Gastrocnemius medialis (tissue), 4 donors: ENCODE results near the gene IL22. TPM values are rescaled to one million over a fixed set of nuclear protein-coding genes. Genes with fewer than 3 reads are reported as not detected.

Experiments used
- ATAC-seq, 2 donors: fragments of 150-250 bp; one replicate each; pipeline ENCODE4 v1.9.1; 2016
- DNase-seq, 2 donors: peaks; one replicate each; pipeline ENCODE4 v3.0.0-alpha.2; 2019
- H3K27ac ChIP-seq, 4 donors: fragments of 200-600 bp; sonication (generic); 1 replicate in 1 of 4; 2 replicates in 3 of 4; pipeline ENCODE4 v1.5.1; 2016 to 2018; ENCODE audit warnings: mild to moderate bottlenecking in 2 of 4, moderate library complexity in 1 of 4
- H3K27me3 ChIP-seq, 3 donors: fragments of 200-600 bp; sonication (generic) in 2 of 3; 1 replicate in 1 of 3; 2 replicates in 2 of 3; pipeline versions ENCODE4 v1.5.1 to v1.6.0; 2016 to 2019; ENCODE audit warnings: mild to moderate bottlenecking in 1 of 3, moderate library complexity in 1 of 3
- H3K36me3 ChIP-seq, 2 donors: fragments of 200-600 bp; sonication (generic) in 1 of 2; one replicate each; pipeline ENCODE4 v1.5.1; 2017 to 2018
- H3K4me1 ChIP-seq, 2 donors: fragments of 200-600 bp; sonication (generic) in 1 of 2; one replicate each; pipeline ENCODE4 v1.5.1; 2016 to 2017; ENCODE audit warnings: mild to moderate bottlenecking in 2 of 2
- H3K4me3 ChIP-seq, 4 donors: fragments of 200-600 bp; sonication (generic) in 3 of 4; 1 replicate in 1 of 4; 2 replicates in 3 of 4; pipeline ENCODE4 v1.5.1; 2016 to 2019; ENCODE audit warnings: mild to moderate bottlenecking in 2 of 4
- H3K9me3 ChIP-seq, 3 donors: fragments of 200-600 bp; sonication (generic) in 2 of 3; 1 replicate in 1 of 3; 2 replicates in 2 of 3; pipeline ENCODE4 v1.5.1; 2016 to 2019
- CTCF ChIP-seq, 5 experiments: fragments of 450-650 bp in 3 of 5; fragments of 200-600 bp in 2 of 5; sonication (generic) in 2 of 5; IDR thresholded peaks in 4 of 5; conservative IDR thresholded peaks in 1 of 5; 1 replicate in 4 of 5; 2 replicates in 1 of 5; pipeline ENCODE4 v1.5.1; 2016 to 2019; ENCODE audit warnings: antibody characterized with exemption in 5 of 5, mild to moderate bottlenecking in 3 of 5, moderate library complexity in 3 of 5
- POLR2A ChIP-seq, 2 donors: fragments of 450-650 bp; IDR thresholded peaks; one replicate each; pipeline ENCODE4 v1.6.1; 2017; ENCODE audit warnings: antibody characterized with exemption in 2 of 2, mild to moderate bottlenecking in 2 of 2, moderate library complexity in 2 of 2
- in situ Hi-C, 4 donors: fragments of 200-750 bp; cut with MboI; loops; one replicate each; pipeline versions ENCODE4 v1.15.0 to v1.8.0; 2017; ENCODE audit warnings: low sequenced_read_pairs in 4 of 4
- intact Hi-C: fragments of 100-400 bp; cut with DNase I; formaldehyde crosslinking; loops from one replicate; pipeline ENCODE4 v1.15.1; 2023; ENCODE audit warnings: low total_unique reads
- total RNA-seq, 4 donors: library from RNA; depleted of rRNA; stranded (reverse); fragments of >200 nt; gene quantifications; one replicate each; pipeline versions ENCODE4 v1.1.0 to v1.2.3, GENCODE V29; 2016

IL22 gene
- total RNA-seq, 4 donors from 2014 or later: not detected

GRCh38 chr12:68270358-68270757, 17.0 kb upstream of the IL22 start:
- Histone ChIP-seq H3K9me3 (no peaks in the 10 kb centered on the region), H3K36me3 (no peaks in the 10 kb centered on the region), H3K4me1 (no peaks in the 10 kb centered on the region), H3K27ac (no peak overlapping the region), H3K4me3 (no peak overlapping the region), H3K27me3 (no peaks in the 10 kb centered on the region)
- intact Hi-C loops (no loop called here), in situ Hi-C loops (no loop called here)
- TF ChIP-seq POLR2A (IDR thresholded peaks at IDR 0.05) (no peak), CTCF (IDR thresholded peaks at IDR 0.05 in 4 of 5, conservative IDR thresholded peaks at IDR 0.05 in 1 of 5) (no peak)
- ATAC-seq: no peak
- no peak for DNase-seq

GRCh38 chr12:68269779-68270178, 16.4 kb upstream of the IL22 start:
- no peaks in the 10 kb centered on the region for H3K4me1 ChIP-seq
- no peaks in the 10 kb centered on the region for H3K36me3 ChIP-seq
- intact Hi-C loops: no loop called here
- no peaks in the 10 kb centered on the region for H3K27me3 ChIP-seq
- ATAC-seq (no peak), DNase-seq (no peak)
- H3K27ac ChIP-seq: no peak overlapping the region
- in situ Hi-C loops: no loop called here
- H3K9me3 ChIP-seq: no peaks in the 10 kb centered on the region
- TF ChIP-seq POLR2A (IDR thresholded peaks at IDR 0.05) (no peak), CTCF (IDR thresholded peaks at IDR 0.05 in 4 of 5, conservative IDR thresholded peaks at IDR 0.05 in 1 of 5) (no peak)
- H3K4me3 ChIP-seq: no peak overlapping the region

GRCh38 chr12:68268967-68269366, 15.6 kb upstream of the IL22 start:
- Histone ChIP-seq H3K4me3 (no peak overlapping the region), H3K27ac (no peak overlapping the region), H3K27me3 (no peaks in the 10 kb centered on the region), H3K36me3 (no peaks in the 10 kb centered on the region), H3K9me3 (no peaks in the 10 kb centered on the region), H3K4me1 (no peaks in the 10 kb centered on the region)
- in situ Hi-C loops: no loop called here
- intact Hi-C loops: no loop called here
- DNase-seq: no peak
- no peak for ATAC-seq
- TF ChIP-seq CTCF (IDR thresholded peaks at IDR 0.05 in 4 of 5, conservative IDR thresholded peaks at IDR 0.05 in 1 of 5) (no peak), POLR2A (IDR thresholded peaks at IDR 0.05) (no peak)

- Histone ChIP-seq H3K4me1 (no peaks in the 10 kb centered on the region), H3K27me3 (no peaks in the 10 kb centered on the region), H3K9me3 (no peaks in the 10 kb centered on the region), H3K4me3 (no peak overlapping the region), H3K27ac (no peak overlapping the region), H3K36me3 (no peaks in the 10 kb centered on the region)
- TF ChIP-seq POLR2A (IDR thresholded peaks at IDR 0.05) (no peak), CTCF (IDR thresholded peaks at IDR 0.05 in 4 of 5, conservative IDR thresholded peaks at IDR 0.05 in 1 of 5) (no peak)
- DNase-seq (no peak), ATAC-seq (no peak)
- intact Hi-C loops (no loop called here), in situ Hi-C loops (no loop called here)
These were observed 14.5 kb upstream of the IL22 start for GRCh38 chr12:68267892-68268396.

- DNase-seq (no peak), ATAC-seq (no peak)
- Histone ChIP-seq H3K27me3 (no peaks in the 10 kb centered on the region), H3K36me3 (no peaks in the 10 kb centered on the region), H3K27ac (no peak overlapping the region), H3K9me3 (no peaks in the 10 kb centered on the region), H3K4me1 (no peaks in the 10 kb centered on the region), H3K4me3 (no peak overlapping the region)
- in situ Hi-C loops: no loop called here
- intact Hi-C loops: no loop called here
- TF ChIP-seq CTCF (IDR thresholded peaks at IDR 0.05 in 4 of 5, conservative IDR thresholded peaks at IDR 0.05 in 1 of 5) (no peak), POLR2A (IDR thresholded peaks at IDR 0.05) (no peak)
These were observed 11.5 kb upstream of the IL22 start for GRCh38 chr12:68264857-68265256.
